WTC11 (cell line): Measurements from ENCODE around the gene MORN5.

ENCODE experiments used
- CBFB ChIP-seq: sonication (generic); formaldehyde crosslinking; IDR thresholded peaks from 2 replicates; pipeline ENCODE4 v1.8.1; 2022; ENCODE audit warnings: mild to moderate bottlenecking, low read depth, missing genetic modification reagents
- CREB1 ChIP-seq: sonication (generic); formaldehyde crosslinking; IDR thresholded peaks from 2 replicates; pipeline ENCODE4 v1.8.0; 2023; ENCODE audit warnings: mild to moderate bottlenecking, missing genetic modification reagents
- CTCF ChIP-seq: fragments of 200-600 bp; IDR thresholded peaks from 2 replicates; pipeline ENCODE4 v1.8.0; 2022; ENCODE audit warnings: antibody characterized with exemption
- ELF4 ChIP-seq: sonication (generic); formaldehyde crosslinking; IDR thresholded peaks from 2 replicates; pipeline ENCODE4 v1.8.1; 2022; ENCODE audit warnings: low read depth, mild to moderate bottlenecking, moderate library complexity, missing genetic modification reagents
- ESRRA ChIP-seq: sonication (generic); formaldehyde crosslinking; IDR thresholded peaks from 2 replicates; pipeline ENCODE4 v1.8.1; 2022; ENCODE audit warnings: mild to moderate bottlenecking, missing genetic modification reagents, borderline replicate concordance
- FOXP4 ChIP-seq: sonication (generic); formaldehyde crosslinking; IDR thresholded peaks from 2 replicates; pipeline ENCODE4 v1.8.0; 2022; ENCODE audit warnings: mild to moderate bottlenecking, missing genetic modification reagents
- MAX ChIP-seq: sonication (generic); formaldehyde crosslinking; IDR thresholded peaks from 2 replicates; pipeline ENCODE4 v1.8.0; 2022; ENCODE audit warnings: mild to moderate bottlenecking, missing genetic modification reagents
- MLX ChIP-seq: sonication (generic); formaldehyde crosslinking; IDR thresholded peaks from 2 replicates; pipeline ENCODE4 v1.8.1; 2023; ENCODE audit warnings: mild to moderate bottlenecking, missing genetic modification reagents, moderate library complexity
- USF1 ChIP-seq: sonication (generic); formaldehyde crosslinking; IDR thresholded peaks from 2 replicates; pipeline ENCODE4 v1.8.0; 2022; ENCODE audit warnings: mild to moderate bottlenecking, missing genetic modification reagents
- ZNF396 ChIP-seq: fragments of 250-450 bp; sonication (Bioruptor Pico); IDR thresholded peaks from 2 replicates; pipeline ENCODE4 v1.8.0; 2021; ENCODE audit warnings: mild to moderate bottlenecking, moderate library complexity, borderline replicate concordance
- ZNF416 ChIP-seq: fragments of 250-450 bp; sonication (Bioruptor Pico); IDR thresholded peaks from 2 replicates; pipeline ENCODE4 v1.9.0; 2021; ENCODE audit warnings: mild to moderate bottlenecking, inconsistent platforms
- ZSCAN18 ChIP-seq: fragments of 250-450 bp; sonication (Bioruptor Pico); IDR thresholded peaks from 2 replicates; pipeline ENCODE4 v2.1.2; 2022; ENCODE audit warnings: mild to moderate bottlenecking, moderate library complexity

GRCh38 chr9:122125509-122126330 is 34.0 kb upstream of the MORN5 start:
- TF ChIP-seq CBFB (CRISPR knock-in tag) (no peak), CTCF (no peak; the same call in 1 of the 2 replicates), ESRRA (CRISPR knock-in tag) (no peak), ELF4 (no peak), ZNF416 (CRISPR knock-in tag) (no peak), CREB1 (CRISPR knock-in tag) (no peak), ZSCAN18 (CRISPR knock-in tag) (no peak), USF1 (CRISPR knock-in tag) (no peak), MAX (CRISPR knock-in tag) (peak; percentile 46; the same call in 1 of the 2 replicates), MLX (CRISPR knock-in tag) (no peak), FOXP4 (no peak), ZNF396 (CRISPR knock-in tag) (no peak)
